NCI-H2029 (cell line): ENCODE data around the gene UBE2L6.

Experiments
- DNase-seq: peaks from one replicate; lab custom pipeline; 2025; lab: John Stamatoyannopoulos, UW

Gene UBE2L6

GRCh38 chr11:57530215-57530595 is 37.3 kb downstream of the UBE2L6 start:
- no peak for DNase-seq

- DNase-seq: no peak
Measured at GRCh38 chr11:57529012-57529411, 38.5 kb downstream of the UBE2L6 start.

GRCh38 chr11:57527056-57527631 is 40.3 kb downstream of the UBE2L6 start:
- peak; percentile 60 for DNase-seq

GRCh38 chr11:57523419-57523818 is 44.1 kb downstream of the UBE2L6 start:
- DNase-seq: no peak

GRCh38 chr11:57521116-57521515 is 46.4 kb downstream of the UBE2L6 start:
- no peak for DNase-seq

GRCh38 chr11:57516061-57516443 is 51.4 kb downstream of the UBE2L6 start:
- no peak for DNase-seq

GRCh38 chr11:57515332-57516060 is 52.0 kb downstream of the UBE2L6 start, which contains the start of gene SLC43A1:
Gene SLC43A1 (minus strand): TSS chr11:57515702. CDS start chr11:57514111, 1,591 bp downstream.
- no peak for DNase-seq

- DNase-seq: no peak
Measured at GRCh38 chr11:57514538-57515331, 52.7 kb downstream of the UBE2L6 start.

GRCh38 chr11:57513911-57514537 is 53.4 kb downstream of the UBE2L6 start:
- DNase-seq: peak; percentile 23

- no peak for DNase-seq
Measured at GRCh38 chr11:57513452-57513795, 54.0 kb downstream of the UBE2L6 start.

- DNase-seq: no peak
Measured at GRCh38 chr11:57512646-57513451, 54.6 kb downstream of the UBE2L6 start.

- no peak for DNase-seq
Measured at GRCh38 chr11:57511741-57512430, 55.6 kb downstream of the UBE2L6 start.

- DNase-seq: no peak
Measured at GRCh38 chr11:57508341-57509170, 58.9 kb downstream of the UBE2L6 start.

- DNase-seq: no peak
Measured at GRCh38 chr11:57506522-57506921, 61.0 kb downstream of the UBE2L6 start.

- DNase-seq: no peak
Measured at GRCh38 chr11:57504511-57504910, 63.0 kb downstream of the UBE2L6 start.

- peak; percentile 13 for DNase-seq
Measured at GRCh38 chr11:57502870-57503269, 64.6 kb downstream of the UBE2L6 start.

GRCh38 chr11:57502376-57502775 is 65.1 kb downstream of the UBE2L6 start:
- no peak for DNase-seq

GRCh38 chr11:57501953-57502352 is 65.5 kb downstream of the UBE2L6 start:
- no peak for DNase-seq
